DND-41 (cell line): ENCODE measurements around the gene PHACTR3.

ENCODE experiments used
- ATAC-seq: fragments of 200-7000 bp; cut with Tn5 transposase; 3 replicates; pipeline ENCODE4 v1.9.1; 2021; ENCODE audit warnings: low read depth; ENCODE audit not compliant: insufficient read depth
- DNase-seq: peaks from one replicate; pipeline ENCODE4 v3.0.0-alpha.2; 2020
- H2AFZ ChIP-seq: 2 replicates; pipeline ENCODE4 v1.6.0; 2012; ENCODE audit warnings: low read depth, low read length
- H3K27ac ChIP-seq: 2 replicates; pipeline ENCODE4 v1.5.1; 2012; ENCODE audit warnings: low read length, inconsistent platforms
- H3K27me3 ChIP-seq: fragments of 200-600 bp; sonication (generic); 2 replicates; pipeline ENCODE4 v1.6.0; 2012; ENCODE audit warnings: low read length, mild to moderate bottlenecking, inconsistent platforms; ENCODE audit not compliant: insufficient read depth, poor library complexity
- H3K36me3 ChIP-seq: 2 replicates; pipeline ENCODE4 v1.5.1; 2012; ENCODE audit warnings: low read length, inconsistent platforms; ENCODE audit not compliant: insufficient read depth
- H3K4me1 ChIP-seq: 2 replicates; pipeline ENCODE4 v1.5.1; 2012; ENCODE audit warnings: mild to moderate bottlenecking, low read length; ENCODE audit not compliant: insufficient read depth
- H3K4me2 ChIP-seq: 2 replicates; pipeline ENCODE4 v1.6.0; 2012; ENCODE audit warnings: mild to moderate bottlenecking, moderate library complexity, low read length, inconsistent platforms; ENCODE audit not compliant: insufficient read depth
- H3K4me3 ChIP-seq, 2 experiments: fragments of 200-600 bp in 1 of 2; shearing (Covaris generic) in 1 of 2; 2 replicates each; pipeline ENCODE4 v1.5.1; 2012 to 2016; ENCODE audit warnings: inconsistent platforms in 2 of 2, low read length in 2 of 2, mild to moderate bottlenecking in 2 of 2, low read depth in 1 of 2, moderate library complexity in 1 of 2
- H3K79me2 ChIP-seq: 2 replicates; pipeline ENCODE4 v1.6.0; 2012; ENCODE audit warnings: low read length, inconsistent platforms; ENCODE audit not compliant: insufficient read depth
- H3K9ac ChIP-seq: 2 replicates; pipeline ENCODE4 v1.6.0; 2012; ENCODE audit warnings: low read depth, mild to moderate bottlenecking, inconsistent platforms, low read length, moderate library complexity
- H3K9me3 ChIP-seq: 2 replicates; pipeline ENCODE4 v1.5.1; 2012; ENCODE audit warnings: low read length, moderate library complexity, mild to moderate bottlenecking, inconsistent platforms; ENCODE audit not compliant: insufficient read depth, severe bottlenecking
- H4K20me1 ChIP-seq: 2 replicates; pipeline ENCODE4 v1.6.0; 2012; ENCODE audit warnings: low read length; ENCODE audit not compliant: insufficient read depth
- EZH2 ChIP-seq: IDR thresholded peaks from 3 replicates; pipeline ENCODE4 v1.6.1; 2012; ENCODE audit warnings: borderline replicate concordance, low read depth, mild to moderate bottlenecking, moderate library complexity, low read length, inconsistent platforms; ENCODE audit not compliant: severe bottlenecking
- TF ChIP-seq, protein P1 (sequence below): IDR thresholded peaks from 2 replicates; pipeline ENCODE4 v1.5.1; 2012; ENCODE audit warnings: borderline replicate concordance, low read length, moderate library complexity, mild to moderate bottlenecking; ENCODE audit not compliant: poor library complexity, severe bottlenecking; ENCODE audit errors: extremely low read depth

Gene PHACTR3

DNA sequence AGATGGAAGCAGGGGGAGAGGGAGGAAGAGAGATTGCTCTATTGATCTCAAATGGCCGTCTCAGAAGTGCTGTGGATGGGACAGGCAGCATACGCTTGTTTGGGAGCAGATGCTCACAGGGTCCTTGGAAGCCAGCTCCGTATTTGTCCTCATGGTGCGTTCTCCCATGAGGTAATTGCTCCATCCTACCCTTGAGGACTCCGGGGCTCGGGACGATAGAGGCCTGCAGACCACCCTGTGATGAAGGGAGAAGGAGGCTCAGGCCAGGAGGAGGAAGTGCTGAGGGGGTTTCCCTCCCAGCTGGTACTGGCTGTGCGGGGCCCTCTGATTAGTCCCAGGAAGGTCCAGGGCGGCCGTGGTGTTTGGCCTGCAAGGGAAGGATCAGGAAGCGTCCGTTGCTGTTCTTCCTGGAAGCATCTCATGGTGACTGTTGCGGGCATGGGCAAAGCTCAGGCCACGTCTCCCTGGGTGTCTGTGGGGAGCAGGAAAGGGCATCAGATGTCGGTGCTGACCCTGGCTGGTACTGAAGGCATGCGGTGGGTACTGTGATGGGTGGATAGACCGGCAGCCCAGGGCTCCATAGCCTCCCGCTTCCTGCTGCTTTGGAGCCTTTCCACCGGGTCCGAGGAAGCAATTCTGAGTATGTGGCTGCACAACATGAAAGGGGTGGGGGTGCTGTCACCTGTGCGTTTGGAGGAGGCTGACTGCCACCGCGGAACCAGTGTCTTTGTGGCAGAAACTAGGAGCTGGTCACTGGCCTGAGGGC, 170.8 kb downstream of the PHACTR3 start:
- Histone ChIP-seq H3K4me3 (no peak overlapping the region), H2AFZ (no peak overlapping the region), H3K4me1 (no peaks in the 10 kb centered on the region), H3K9me3 (no peaks in the 10 kb centered on the region), H3K27me3 (peaks cover 24% of the 10 kb centered on the region), H4K20me1 (peaks cover 11% of the 10 kb centered on the region), H3K36me3 (no peaks in the 10 kb centered on the region), H3K79me2 (no peaks in the 10 kb centered on the region), H3K9ac (no peak overlapping the region), H3K27ac (no peak overlapping the region), H3K4me2 (no peak overlapping the region)
- no peak for DNase-seq
- ATAC-seq: no peak
- no peak for TF ChIP-seq EZH2
- TF ChIP-seq, protein P1, sequence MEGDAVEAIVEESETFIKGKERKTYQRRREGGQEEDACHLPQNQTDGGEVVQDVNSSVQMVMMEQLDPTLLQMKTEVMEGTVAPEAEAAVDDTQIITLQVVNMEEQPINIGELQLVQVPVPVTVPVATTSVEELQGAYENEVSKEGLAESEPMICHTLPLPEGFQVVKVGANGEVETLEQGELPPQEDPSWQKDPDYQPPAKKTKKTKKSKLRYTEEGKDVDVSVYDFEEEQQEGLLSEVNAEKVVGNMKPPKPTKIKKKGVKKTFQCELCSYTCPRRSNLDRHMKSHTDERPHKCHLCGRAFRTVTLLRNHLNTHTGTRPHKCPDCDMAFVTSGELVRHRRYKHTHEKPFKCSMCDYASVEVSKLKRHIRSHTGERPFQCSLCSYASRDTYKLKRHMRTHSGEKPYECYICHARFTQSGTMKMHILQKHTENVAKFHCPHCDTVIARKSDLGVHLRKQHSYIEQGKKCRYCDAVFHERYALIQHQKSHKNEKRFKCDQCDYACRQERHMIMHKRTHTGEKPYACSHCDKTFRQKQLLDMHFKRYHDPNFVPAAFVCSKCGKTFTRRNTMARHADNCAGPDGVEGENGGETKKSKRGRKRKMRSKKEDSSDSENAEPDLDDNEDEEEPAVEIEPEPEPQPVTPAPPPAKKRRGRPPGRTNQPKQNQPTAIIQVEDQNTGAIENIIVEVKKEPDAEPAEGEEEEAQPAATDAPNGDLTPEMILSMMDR: no peak

DNA sequence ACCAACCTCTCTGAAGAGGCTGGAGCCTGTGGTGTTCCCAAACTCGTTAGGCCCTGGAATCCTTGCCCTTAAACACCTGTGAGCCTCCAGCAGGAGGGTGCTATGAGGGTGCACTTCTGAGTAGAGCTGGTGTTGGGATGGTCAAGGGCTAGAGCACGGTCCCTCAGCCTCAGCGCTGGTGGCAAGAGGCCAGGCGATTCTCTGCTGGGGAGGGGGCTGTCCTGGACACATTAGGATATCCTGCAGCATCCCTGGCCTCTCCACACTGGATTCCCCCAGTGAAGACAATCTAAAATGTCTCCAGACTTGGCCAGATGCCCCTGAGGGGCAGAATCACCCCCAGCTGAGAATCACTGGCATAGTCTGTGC, 171.3 kb downstream of the PHACTR3 start:
- no peak for DNase-seq
- no peak overlapping the region for H3K4me3 ChIP-seq

DNA sequence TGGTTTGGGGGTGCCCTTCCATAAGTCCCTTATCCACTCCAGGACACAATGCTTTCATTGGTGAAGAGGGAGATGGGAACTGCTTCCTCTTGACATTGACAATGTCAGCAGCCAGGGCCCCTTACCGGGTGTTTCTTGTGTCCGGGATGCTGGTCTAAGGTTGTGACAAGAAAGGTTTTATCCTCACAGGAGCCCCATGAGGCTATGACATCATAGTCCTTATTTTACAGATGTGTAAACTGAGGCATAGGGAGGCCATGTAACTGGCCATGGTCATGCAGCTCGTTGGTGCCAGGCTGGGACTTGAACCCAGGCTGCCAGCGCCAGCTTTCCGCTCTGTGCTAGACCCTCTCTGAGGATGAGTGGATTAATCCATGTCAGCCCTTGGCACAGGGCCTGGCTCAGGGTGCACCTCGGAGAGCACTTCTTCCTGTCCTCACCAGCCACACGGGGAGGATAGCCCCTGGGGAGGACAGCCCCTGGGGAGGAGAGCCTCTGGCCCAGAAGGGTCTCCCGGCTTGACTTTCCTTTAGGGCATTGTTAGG, 171.8 kb downstream of the PHACTR3 start:
- H3K4me2 ChIP-seq: no peak overlapping the region

More for the DNA sequence above, 171.3 kb downstream of the PHACTR3 start:
- H3K9me3 ChIP-seq: no peaks in the 10 kb centered on the region
- no peaks in the 10 kb centered on the region for H3K4me1 ChIP-seq
- no peak overlapping the region for H3K9ac ChIP-seq
- no peaks in the 10 kb centered on the region for H3K36me3 ChIP-seq
- peaks cover 11% of the 10 kb centered on the region for H4K20me1 ChIP-seq
- no peak overlapping the region for H3K27ac ChIP-seq
- TF ChIP-seq, protein P1: no peak
- TF ChIP-seq EZH2: no peak
- H3K27me3 ChIP-seq: peaks cover 24% of the 10 kb centered on the region
- no peak overlapping the region for H2AFZ ChIP-seq
- H3K79me2 ChIP-seq: no peaks in the 10 kb centered on the region
- no peak for ATAC-seq
- no peak overlapping the region for H3K4me2 ChIP-seq

More for the DNA sequence above, 171.8 kb downstream of the PHACTR3 start:
- ATAC-seq (no peak), DNase-seq (no peak)
- H3K4me3 ChIP-seq: no peak overlapping the region
- no peaks in the 10 kb centered on the region for H3K36me3 ChIP-seq
- no peaks in the 10 kb centered on the region for H3K4me1 ChIP-seq
- H3K9me3 ChIP-seq: no peaks in the 10 kb centered on the region
- no peak for TF ChIP-seq EZH2
- TF ChIP-seq, protein P1: no peak
- H3K27ac ChIP-seq: no peak overlapping the region
- no peaks in the 10 kb centered on the region for H3K79me2 ChIP-seq
- H4K20me1 ChIP-seq: peaks cover 11% of the 10 kb centered on the region
- H3K27me3 ChIP-seq: peaks cover 24% of the 10 kb centered on the region
- H3K9ac ChIP-seq: no peak overlapping the region
- H2AFZ ChIP-seq: no peak overlapping the region
